Stimulated activated CD8-positive, alpha-beta memory T cell treated with anti-CD3 and anti-CD28 coated beads, Interleukin-7, amount 100 ng/mL, for 1 hour (primary cell): Measurements from ENCODE around the gene MYO7B.
"Not testable (repeated sequence)": the region's sequence is repeated elsewhere in the genome, so short reads cannot be mapped to it uniquely, and the experiment has no call there.

ENCODE experiments used
- DNase-seq, 2 donors: peaks; one replicate each; pipeline ENCODE4 v3.0.0-alpha.2; 2020; ENCODE audit warnings: low read depth in 2 of 2

The MYO7B gene

GRCh38 chr2:127551221-127551930, 15.9 kb downstream of the MYO7B start:
- no peak for DNase-seq

GRCh38 chr2:127552336-127552735, 16.9 kb downstream of the MYO7B start:
- DNase-seq = no peak

DNA sequence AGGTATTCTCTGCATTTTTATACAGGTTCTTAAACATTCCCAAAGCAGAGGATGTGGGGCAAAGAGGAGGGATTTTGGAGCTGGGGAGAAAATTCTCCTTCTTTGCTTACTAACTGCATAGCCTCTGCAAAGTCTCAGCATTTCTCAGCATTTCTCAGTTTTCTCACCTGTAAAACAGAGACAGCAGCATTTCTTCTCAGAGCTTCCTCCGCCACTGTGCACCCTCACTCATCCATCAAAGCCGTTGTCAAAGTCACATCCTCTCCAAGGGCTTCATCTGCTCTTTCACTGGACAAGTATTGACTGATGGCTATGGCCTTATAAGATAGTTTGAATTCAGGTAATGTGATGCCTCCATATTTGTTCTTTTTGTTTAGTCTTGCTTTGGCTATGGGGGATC, 17.4 kb downstream of the MYO7B start:
- no peak for DNase-seq

- DNase-seq = no peak
Measured at GRCh38 chr2:127558911-127559310, 23.4 kb downstream of the MYO7B start.

- DNase-seq = no peak
Measured at GRCh38 chr2:127559454-127559853, 24.0 kb downstream of the MYO7B start.

DNA sequence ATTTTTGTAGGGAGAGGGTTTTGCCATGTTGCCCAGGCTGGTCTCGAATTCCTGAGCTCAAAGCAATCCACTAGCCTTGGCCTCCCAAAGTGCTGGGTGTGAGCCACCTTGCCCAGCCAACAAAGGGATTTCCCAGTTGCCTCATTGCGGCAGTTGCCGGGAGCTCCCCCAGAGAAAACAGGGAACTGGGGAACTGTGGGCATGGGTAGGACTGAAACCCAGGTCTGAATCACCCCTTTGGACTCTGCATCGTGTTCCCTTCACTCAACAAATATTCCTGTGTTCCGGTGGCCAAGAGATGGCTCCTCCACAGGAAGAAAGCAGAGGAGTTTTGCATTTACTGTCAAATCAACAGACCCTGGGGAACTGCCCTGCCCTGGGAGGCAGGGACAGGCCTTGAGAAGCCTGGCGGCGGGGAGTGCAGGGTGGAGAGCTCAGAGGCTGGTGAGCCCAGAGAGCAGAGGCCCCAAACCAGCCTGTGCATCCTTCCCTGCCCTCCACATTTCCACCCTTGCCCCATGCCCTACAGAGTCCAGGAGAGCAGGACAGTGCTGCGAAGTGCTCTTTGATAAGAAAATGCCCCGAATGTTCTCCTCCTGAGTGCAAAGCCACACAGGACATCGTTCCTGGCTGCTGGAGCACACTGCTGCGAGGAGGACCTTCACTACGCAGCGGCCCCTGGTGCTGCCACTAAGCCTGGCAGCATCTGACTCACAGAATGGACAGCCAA, 24.9 kb downstream of the MYO7B start:
- DNase-seq = no peak

DNA sequence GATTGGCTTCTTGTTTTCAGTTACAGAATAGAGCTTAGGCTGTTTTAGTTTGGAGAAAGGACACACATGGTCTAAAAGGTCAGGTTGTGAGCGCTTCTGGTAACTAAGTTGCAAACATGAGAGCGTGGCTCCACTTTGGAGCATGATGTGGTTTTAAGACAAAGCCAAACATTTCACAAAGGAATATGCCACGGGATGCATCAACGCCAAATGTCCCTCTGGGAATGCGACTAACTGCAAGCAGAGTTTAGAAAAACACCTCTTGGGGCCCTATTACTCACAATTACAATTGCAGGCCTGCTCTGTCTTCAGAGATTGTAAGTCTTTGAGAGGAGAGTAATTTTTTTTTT, 25.4 kb downstream of the MYO7B start:
- DNase-seq = no peak

DNA sequence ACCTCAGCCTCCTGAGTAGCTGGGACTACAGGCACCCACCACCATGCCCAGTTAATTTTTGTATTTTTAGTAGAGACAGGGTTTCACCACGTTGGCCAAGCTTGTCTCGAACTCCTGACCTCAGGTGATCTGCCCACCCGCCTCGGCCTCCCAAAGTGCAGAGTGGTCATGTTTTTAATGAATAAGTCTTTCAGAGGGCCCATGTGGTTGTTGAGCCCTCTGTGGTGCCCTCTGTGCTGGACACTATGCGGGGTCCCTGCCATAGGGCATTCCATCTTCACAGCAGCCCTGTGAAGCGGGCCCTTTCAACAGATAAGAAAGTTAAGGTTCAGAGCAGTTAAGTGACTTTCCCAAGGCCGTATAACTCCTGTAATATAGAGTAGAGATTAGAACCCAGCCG, 25.9 kb downstream of the MYO7B start:
- no peak for DNase-seq

DNA sequence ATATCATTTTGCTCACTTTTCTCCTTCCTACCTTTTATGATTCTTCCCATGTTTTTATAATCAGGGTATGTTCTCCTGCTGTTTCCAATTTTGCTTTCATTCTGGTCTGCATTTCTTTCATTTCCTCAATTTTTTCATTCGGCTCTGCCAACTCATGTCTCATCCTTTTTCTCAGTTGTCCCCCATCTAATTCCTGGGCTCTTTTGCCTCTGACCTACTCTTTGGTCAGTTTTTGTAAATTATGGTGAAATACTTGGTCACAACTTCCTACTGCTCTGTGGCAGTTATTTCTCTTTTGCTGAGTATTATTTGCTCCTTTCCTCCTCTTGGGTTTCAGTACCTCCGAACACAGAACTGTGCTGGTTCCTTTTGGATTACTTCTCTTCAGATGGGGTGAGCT, 27.5 kb downstream of the MYO7B start:
- no peak for DNase-seq

DNA sequence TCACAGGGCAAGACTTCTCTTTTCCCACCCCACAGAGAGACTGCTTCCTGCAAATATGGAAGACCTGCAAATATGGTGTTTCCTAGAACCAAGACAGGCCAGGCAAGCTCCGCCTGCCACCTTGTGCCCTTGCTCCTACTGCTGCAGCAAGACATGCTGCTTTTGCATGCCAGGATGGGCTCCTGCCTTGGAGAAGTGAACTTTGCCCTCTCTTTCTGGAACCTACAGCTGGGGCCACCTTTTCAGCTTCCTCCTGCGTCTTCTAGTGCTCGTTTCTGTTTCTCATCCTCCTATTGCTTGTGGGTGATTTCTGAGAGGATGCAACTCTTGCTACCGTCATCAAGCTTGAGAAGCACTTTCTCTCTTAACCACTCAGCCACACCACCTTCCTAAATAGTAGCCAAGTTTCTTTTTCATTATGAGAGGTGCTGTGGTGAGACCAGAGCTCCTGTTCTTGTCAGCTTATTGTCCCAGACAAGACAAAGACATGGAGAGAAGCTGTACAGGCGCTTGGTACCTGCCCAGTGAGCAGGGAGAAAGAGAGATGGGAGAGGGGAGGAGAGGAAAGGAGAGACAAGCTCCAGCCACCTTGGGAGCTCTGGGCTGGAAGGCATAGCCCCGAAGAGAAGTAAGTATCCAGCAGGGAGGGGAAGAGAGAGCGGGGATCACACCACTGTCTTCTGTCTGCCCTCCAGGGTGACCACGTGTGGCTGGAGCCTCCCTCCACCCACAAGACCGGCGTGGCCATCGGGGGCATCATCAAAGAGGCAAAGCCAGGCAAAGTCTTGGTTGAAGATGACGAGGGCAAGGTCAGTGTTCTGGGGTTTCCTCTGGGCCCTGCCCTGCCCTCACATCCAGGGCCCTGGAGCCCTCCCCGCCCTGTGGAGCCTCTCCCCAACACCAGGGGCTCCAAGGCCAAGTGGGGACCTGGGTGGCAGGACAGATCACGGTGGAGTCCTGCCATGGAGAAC, 28.3 kb downstream of the MYO7B start:
- DNase-seq = no peak

DNA sequence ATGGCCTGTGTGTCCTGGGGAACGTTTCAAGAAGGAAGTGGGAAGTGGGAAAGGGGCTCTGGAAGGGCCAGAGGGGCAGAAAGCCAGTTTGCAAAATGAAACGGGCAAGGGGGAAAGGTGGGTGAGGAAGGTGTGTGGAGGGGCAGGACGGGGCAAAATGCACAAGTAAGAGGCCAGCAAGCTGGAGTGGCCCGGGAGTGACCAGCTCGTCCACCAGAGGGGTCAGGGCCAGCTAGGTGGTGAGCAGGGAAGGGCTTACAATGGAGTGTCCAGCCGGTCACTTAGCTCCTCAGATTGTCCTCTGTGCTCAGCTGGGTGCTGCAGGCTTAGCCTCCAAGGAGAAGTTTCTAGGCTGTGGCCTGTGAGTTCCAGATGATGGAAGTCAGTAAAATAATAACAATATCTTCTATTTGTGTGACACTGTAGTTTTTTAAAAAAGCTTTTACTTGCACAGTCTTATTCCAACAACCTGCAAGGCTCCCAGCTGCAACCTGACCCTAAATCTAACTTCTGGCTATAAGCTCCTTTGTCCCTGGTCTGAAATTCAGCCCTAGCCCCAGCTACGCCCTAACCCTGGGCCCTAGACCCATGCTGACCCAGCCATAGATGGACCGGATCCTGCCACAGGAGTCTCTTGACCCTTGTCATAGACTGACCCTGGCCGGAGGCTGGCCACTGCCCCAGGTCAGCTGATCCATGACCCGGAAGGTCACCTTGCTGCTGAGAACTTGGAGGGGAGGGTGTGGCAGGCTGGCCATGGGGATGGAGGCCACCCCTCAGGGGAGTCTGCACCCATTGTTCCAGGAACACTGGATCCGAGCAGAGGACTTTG, 29.2 kb downstream of the MYO7B start:
- DNase-seq = no peak

DNA sequence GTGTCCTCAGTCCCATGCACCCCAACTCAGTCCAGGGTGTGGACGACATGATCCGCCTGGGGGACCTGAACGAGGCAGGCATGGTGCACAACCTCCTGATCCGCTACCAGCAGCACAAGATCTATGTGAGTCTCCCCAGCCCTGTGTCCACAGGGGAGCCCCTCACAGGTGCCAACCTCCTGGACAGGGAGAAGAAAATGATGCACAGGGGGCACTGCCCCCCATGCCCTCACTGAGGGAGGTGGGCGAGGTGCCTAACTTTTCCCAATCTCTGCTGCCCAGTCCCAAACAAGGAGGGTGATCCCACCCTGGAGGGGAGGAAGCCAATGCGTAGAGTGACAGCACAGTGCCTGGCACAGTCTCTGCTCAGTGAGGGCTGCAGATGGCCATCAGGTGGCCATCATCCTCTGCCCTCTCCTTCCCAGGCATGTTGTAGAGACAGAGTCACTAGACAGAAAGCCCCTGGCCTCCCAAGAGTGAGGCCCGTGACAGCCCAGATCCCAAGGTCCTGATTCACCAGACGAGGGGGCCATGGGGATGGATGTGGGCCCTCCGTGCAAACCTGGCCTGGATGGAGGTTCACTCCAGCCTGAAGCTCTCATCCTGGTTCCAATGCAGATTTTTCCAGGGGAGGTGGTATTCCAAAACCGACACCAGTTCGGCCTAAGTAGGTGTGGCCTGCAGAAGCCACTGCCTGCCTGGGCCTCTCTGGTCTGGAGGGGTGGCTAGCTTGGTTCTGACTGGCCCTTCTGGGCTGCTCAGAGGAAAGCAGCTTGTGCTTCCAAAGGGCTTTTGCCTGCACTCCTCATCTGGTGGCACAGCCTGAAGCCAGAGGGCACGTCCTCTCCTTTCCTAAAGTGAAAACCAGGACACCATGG, 30.0 kb downstream of the MYO7B start:
- no peak for DNase-seq

GRCh38 chr2:127566139-127566417, 30.6 kb downstream of the MYO7B start:
- DNase-seq = no peak

GRCh38 chr2:127566576-127566975, 31.1 kb downstream of the MYO7B start:
- no peak for DNase-seq

DNA sequence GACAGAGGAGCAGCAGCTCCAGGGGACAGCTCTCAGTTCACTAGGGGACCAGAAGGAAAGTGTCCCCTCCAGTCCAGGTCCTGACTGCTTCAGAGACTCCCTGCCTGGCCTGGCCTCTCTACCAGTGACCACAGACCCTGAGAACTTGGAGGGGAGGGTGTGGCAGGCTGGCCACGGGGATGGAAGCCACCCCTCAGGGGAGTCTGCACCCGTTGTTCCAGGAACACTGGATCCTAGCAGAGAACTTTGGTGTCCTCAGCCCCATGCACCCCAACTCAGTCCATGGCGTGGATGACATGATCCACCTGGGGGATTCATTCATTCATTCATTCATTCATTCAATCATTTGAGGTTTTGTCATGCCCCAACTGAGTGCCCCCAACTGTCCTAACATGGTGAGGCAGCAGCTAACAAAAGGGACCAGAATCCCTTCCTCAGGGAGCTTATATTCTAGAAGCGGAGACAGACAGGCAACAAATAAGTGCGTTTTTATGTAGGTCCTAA, 31.9 kb downstream of the MYO7B start:
- no peak for DNase-seq

- no peak for DNase-seq
Measured at GRCh38 chr2:127568128-127568527, 32.6 kb downstream of the MYO7B start.

DNA sequence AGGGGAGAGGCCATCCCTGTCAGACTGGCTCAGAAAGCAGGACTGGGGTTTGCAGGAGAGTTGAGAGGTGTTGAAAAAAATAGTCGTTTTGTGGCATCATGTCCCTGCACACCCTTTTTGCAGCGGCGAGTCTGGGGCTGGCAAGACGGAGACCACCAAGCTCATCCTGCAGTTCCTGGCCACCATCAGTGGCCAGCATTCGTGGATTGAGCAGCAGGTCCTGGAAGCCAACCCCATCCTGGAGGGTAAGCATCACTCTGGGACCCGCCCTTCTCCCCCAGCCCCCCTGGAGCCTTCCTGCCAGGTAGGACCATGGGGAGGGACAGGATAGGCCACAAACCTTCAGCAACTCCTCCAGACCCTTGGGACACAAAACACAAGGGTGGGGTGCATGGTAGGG, 34.2 kb downstream of the MYO7B start:
- DNase-seq = no peak

- no peak for DNase-seq
Measured at GRCh38 chr2:127570282-127571250, 35.1 kb downstream of the MYO7B start.

- DNase-seq = not testable (repeated sequence)
Measured at GRCh38 chr2:127572352-127572751, 36.9 kb downstream of the MYO7B start.
